Sigmoid colon (tissue), 4 donors: Measurements from ENCODE around the gene CCDC69.

Experiments used
- CTCF ChIP-seq, 4 experiments: fragments of 450-650 bp in 3 of 4; fragments of 200-600 bp in 1 of 4; IDR thresholded peaks; one replicate each; pipeline ENCODE4 v1.5.1; 2016 to 2019; ENCODE audit warnings: antibody characterized with exemption in 4 of 4, mild to moderate bottlenecking in 3 of 4, moderate library complexity in 2 of 4
- EP300 ChIP-seq, 4 donors: sonication (generic); formaldehyde crosslinking; IDR thresholded peaks; one replicate each; pipeline ENCODE4 v1.6.1; 2017; ENCODE audit warnings: antibody characterized with exemption in 4 of 4
- POLR2A ChIP-seq, 2 donors: fragments of 450-650 bp; IDR thresholded peaks; one replicate each; pipeline ENCODE4 v1.6.1; 2016; ENCODE audit warnings: antibody characterized with exemption in 2 of 2, mild to moderate bottlenecking in 2 of 2, moderate library complexity in 2 of 2
- POLR2AphosphoS5 ChIP-seq, 4 donors: sonication (generic); formaldehyde crosslinking; IDR thresholded peaks; one replicate each; pipeline ENCODE4 v1.6.1; 2017; ENCODE audit warnings: antibody characterized with exemption in 4 of 4

DNA sequence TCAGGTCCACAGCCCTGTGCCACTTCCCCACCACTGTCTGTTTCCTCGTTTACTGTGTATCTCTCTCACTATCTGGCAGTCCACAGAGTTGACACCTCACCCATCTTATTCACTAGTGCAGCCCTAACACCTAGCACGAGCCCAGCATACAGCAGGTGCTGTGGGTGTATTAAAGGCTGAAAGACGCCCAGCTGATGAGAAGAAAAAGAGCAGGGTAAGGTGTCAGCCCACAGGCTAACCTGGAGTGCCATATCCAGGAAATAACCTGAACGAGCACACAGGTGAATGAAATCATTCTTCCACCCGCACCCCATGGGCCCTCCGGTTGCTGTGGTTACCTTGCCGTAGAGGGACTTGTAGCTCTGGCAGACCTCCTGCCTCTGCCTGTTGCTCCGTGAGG lies 84.9 kb downstream of the CCDC69 start:
- no peak for TF ChIP-seq CTCF (IDR thresholded peaks at IDR 0.05)
- TF ChIP-seq POLR2AphosphoS5 (IDR thresholded peaks at IDR 0.05): no peak
- no peak for TF ChIP-seq EP300 (IDR thresholded peaks at IDR 0.05)
- TF ChIP-seq POLR2A (IDR thresholded peaks at IDR 0.05): no peak
